HEK293 (cell line): ENCODE data around the gene GREB1L.

Experiments
- KLF10 ChIP-seq: fragments of 450-650 bp; IDR thresholded peaks from 2 replicates; pipeline ENCODE4 v1.5.1; 2018; ENCODE audit warnings: missing biosample characterization, mild to moderate bottlenecking, missing genetic modification characterization
- OSR2 ChIP-seq: fragments of 450-650 bp; formaldehyde crosslinking; IDR thresholded peaks from 2 replicates; pipeline ENCODE4 v1.5.1; 2016; ENCODE audit warnings: missing biosample characterization, missing genetic modification characterization
- ZBTB21 ChIP-seq: fragments of 450-650 bp; formaldehyde crosslinking; IDR thresholded peaks from 2 replicates; pipeline ENCODE4 v1.5.1; 2017; ENCODE audit warnings: missing biosample characterization, missing genetic modification characterization
- ZNF138 ChIP-seq: fragments of 450-650 bp; formaldehyde crosslinking; IDR thresholded peaks from 2 replicates; pipeline ENCODE4 v1.5.1; 2016; ENCODE audit warnings: missing biosample characterization, missing genetic modification characterization, borderline replicate concordance
- ZNF184 ChIP-seq: fragments of 450-650 bp; IDR thresholded peaks from 2 replicates; pipeline ENCODE4 v1.5.1; 2018; ENCODE audit warnings: missing biosample characterization, mild to moderate bottlenecking, missing genetic modification characterization
- ZNF274 ChIP-seq, 2 experiments: fragments of 200-500 bp in 1 of 2; fragments of 450-650 bp in 1 of 2; sonication (Bioruptor generic) in 1 of 2; formaldehyde crosslinking in 1 of 2; IDR thresholded peaks; 2 replicates each; pipeline versions ENCODE4 v1.5.1 to v1.6.1; 2014 to 2016; ENCODE audit warnings: borderline replicate concordance in 1 of 2, inconsistent platforms in 1 of 2, low read length in 1 of 2, missing biosample characterization in 1 of 2, missing genetic modification characterization in 1 of 2
- ZNF561 ChIP-seq: fragments of 450-650 bp; IDR thresholded peaks from 2 replicates; pipeline ENCODE4 v1.5.1; 2018; ENCODE audit warnings: missing biosample characterization, missing genetic modification characterization, borderline replicate concordance
- TF ChIP-seq, protein P1 (sequence below): sonication (generic); formaldehyde crosslinking; IDR thresholded peaks from 2 replicates; pipeline ENCODE4 v1.8.1; 2022; ENCODE audit warnings: mild to moderate bottlenecking, moderate library complexity, missing genetic modification reagents
- TF ChIP-seq, protein P2 (sequence below): fragments of 450-650 bp; formaldehyde crosslinking; IDR thresholded peaks from 2 replicates; pipeline ENCODE4 v1.5.1; 2016; ENCODE audit warnings: missing biosample characterization, missing genetic modification characterization
- TF ChIP-seq, protein P3 (sequence below): fragments of 450-650 bp; formaldehyde crosslinking; IDR thresholded peaks from 2 replicates; pipeline ENCODE4 v1.5.1; 2016; ENCODE audit warnings: missing biosample characterization, missing genetic modification characterization
- TF ChIP-seq, protein P4 (sequence below): fragments of 450-650 bp; formaldehyde crosslinking; IDR thresholded peaks from 2 replicates; pipeline ENCODE4 v1.5.1; 2016; ENCODE audit warnings: missing biosample characterization, missing genetic modification characterization
- TF ChIP-seq, protein P5 (sequence below): fragments of 450-650 bp; formaldehyde crosslinking; IDR thresholded peaks from 2 replicates; pipeline ENCODE4 v1.5.1; 2017; ENCODE audit warnings: missing biosample characterization, missing genetic modification characterization
- TF ChIP-seq, protein P6 (sequence below): fragments of 450-650 bp; formaldehyde crosslinking; IDR thresholded peaks from 2 replicates; pipeline ENCODE4 v1.5.1; 2016; ENCODE audit warnings: missing biosample characterization, missing genetic modification characterization

DNA sequence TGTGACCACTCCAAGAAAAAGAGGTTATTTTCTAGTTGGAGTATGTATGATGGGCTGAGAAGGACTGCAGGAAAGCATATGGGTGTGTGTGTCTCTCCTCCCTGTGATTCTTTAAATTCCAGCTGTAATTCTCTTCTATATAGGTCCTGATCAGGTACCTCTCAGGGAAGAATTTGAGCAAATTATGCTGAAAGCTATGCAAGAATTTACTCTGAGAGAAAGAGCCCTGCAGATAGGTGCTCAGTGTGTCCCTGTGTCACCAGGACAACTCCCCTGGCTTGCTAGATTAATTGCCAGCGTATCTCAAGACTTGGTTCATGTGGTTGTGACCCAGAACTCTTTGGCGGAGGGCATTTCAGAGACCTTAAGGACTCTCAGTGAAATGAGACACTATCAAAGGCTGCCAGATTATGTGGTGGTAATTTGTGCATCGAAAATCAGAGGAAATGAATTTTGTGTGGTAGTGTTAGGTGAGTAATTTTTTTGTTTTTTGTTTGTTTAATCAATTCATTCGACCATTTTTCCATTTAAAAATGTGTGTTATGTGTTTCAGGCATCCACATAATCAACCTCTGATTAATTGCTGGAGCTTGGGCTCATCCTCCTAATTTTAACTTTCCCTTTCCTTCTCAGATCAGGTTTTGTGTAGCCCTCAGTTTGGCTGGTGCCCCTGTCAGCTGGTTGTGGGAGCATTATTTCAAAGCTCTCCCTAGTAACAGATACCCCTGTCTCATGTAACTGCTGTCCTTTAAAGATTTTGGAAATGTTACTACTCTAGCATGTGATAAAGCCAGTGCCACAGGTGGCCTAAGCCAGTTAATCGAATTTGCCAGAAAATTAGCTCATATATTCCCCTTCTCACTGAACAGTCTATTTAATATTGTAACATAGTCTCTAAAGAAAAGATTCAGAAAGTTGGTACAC is 207.6 kb downstream of the GREB1L start:
- TF ChIP-seq ZNF561 (tag by site-specific recombination), result no peak
- TF ChIP-seq, protein P1, sequence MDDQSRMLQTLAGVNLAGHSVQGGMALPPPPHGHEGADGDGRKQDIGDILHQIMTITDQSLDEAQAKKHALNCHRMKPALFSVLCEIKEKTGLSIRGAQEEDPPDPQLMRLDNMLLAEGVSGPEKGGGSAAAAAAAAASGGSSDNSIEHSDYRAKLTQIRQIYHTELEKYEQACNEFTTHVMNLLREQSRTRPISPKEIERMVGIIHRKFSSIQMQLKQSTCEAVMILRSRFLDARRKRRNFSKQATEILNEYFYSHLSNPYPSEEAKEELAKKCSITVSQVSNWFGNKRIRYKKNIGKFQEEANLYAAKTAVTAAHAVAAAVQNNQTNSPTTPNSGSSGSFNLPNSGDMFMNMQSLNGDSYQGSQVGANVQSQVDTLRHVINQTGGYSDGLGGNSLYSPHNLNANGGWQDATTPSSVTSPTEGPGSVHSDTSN (CRISPR knock-in tag), result no peak
- TF ChIP-seq, protein P2, sequence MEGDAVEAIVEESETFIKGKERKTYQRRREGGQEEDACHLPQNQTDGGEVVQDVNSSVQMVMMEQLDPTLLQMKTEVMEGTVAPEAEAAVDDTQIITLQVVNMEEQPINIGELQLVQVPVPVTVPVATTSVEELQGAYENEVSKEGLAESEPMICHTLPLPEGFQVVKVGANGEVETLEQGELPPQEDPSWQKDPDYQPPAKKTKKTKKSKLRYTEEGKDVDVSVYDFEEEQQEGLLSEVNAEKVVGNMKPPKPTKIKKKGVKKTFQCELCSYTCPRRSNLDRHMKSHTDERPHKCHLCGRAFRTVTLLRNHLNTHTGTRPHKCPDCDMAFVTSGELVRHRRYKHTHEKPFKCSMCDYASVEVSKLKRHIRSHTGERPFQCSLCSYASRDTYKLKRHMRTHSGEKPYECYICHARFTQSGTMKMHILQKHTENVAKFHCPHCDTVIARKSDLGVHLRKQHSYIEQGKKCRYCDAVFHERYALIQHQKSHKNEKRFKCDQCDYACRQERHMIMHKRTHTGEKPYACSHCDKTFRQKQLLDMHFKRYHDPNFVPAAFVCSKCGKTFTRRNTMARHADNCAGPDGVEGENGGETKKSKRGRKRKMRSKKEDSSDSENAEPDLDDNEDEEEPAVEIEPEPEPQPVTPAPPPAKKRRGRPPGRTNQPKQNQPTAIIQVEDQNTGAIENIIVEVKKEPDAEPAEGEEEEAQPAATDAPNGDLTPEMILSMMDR (tag by site-specific recombination), result no peak
- TF ChIP-seq OSR2, result no peak
- no peak for TF ChIP-seq ZBTB21 (tag by site-specific recombination)
- TF ChIP-seq, protein P3, sequence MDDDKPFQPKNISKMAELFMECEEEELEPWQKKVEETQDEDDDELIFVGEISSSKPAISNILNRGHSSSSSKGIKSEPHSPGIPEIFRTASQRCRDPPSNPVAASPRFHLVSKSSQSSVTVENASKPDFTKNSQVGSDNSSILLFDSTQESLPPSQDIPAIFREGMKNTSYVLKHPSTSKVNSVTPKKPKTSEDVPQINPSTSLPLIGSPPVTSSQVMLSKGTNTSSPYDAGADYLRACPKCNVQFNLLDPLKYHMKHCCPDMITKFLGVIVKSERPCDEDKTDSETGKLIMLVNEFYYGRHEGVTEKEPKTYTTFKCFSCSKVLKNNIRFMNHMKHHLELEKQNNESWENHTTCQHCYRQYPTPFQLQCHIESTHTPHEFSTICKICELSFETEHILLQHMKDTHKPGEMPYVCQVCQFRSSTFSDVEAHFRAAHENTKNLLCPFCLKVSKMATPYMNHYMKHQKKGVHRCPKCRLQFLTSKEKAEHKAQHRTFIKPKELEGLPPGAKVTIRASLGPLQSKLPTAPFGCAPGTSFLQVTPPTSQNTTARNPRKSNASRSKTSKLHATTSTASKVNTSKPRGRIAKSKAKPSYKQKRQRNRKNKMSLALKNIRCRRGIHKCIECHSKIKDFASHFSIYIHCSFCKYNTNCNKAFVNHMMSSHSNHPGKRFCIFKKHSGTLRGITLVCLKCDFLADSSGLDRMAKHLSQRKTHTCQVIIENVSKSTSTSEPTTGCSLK (tag by site-specific recombination), result no peak
- TF ChIP-seq, protein P4, sequence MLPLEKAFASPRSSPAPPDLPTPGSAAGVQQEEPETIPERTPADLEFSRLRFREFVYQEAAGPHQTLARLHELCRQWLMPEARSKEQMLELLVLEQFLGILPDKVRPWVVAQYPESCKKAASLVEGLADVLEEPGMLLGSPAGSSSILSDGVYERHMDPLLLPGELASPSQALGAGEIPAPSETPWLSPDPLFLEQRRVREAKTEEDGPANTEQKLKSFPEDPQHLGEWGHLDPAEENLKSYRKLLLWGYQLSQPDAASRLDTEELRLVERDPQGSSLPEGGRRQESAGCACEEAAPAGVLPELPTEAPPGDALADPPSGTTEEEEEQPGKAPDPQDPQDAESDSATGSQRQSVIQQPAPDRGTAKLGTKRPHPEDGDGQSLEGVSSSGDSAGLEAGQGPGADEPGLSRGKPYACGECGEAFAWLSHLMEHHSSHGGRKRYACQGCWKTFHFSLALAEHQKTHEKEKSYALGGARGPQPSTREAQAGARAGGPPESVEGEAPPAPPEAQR, result no peak
- no peak for TF ChIP-seq ZNF184 (tag by site-specific recombination)
- TF ChIP-seq, protein P5, sequence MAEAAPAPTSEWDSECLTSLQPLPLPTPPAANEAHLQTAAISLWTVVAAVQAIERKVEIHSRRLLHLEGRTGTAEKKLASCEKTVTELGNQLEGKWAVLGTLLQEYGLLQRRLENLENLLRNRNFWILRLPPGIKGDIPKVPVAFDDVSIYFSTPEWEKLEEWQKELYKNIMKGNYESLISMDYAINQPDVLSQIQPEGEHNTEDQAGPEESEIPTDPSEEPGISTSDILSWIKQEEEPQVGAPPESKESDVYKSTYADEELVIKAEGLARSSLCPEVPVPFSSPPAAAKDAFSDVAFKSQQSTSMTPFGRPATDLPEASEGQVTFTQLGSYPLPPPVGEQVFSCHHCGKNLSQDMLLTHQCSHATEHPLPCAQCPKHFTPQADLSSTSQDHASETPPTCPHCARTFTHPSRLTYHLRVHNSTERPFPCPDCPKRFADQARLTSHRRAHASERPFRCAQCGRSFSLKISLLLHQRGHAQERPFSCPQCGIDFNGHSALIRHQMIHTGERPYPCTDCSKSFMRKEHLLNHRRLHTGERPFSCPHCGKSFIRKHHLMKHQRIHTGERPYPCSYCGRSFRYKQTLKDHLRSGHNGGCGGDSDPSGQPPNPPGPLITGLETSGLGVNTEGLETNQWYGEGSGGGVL (tag by site-specific recombination), result no peak
- no peak for TF ChIP-seq ZNF138 (tag by site-specific recombination)
- TF ChIP-seq ZNF274 (IDR thresholded peaks at IDR 0.05; ENCODE audit: low read length), result no peak
- no peak for TF ChIP-seq ZNF274 (tag by site-specific recombination; IDR thresholded peaks at IDR 0.05; ENCODE audit: borderline replicate concordance)
- TF ChIP-seq, protein P6, sequence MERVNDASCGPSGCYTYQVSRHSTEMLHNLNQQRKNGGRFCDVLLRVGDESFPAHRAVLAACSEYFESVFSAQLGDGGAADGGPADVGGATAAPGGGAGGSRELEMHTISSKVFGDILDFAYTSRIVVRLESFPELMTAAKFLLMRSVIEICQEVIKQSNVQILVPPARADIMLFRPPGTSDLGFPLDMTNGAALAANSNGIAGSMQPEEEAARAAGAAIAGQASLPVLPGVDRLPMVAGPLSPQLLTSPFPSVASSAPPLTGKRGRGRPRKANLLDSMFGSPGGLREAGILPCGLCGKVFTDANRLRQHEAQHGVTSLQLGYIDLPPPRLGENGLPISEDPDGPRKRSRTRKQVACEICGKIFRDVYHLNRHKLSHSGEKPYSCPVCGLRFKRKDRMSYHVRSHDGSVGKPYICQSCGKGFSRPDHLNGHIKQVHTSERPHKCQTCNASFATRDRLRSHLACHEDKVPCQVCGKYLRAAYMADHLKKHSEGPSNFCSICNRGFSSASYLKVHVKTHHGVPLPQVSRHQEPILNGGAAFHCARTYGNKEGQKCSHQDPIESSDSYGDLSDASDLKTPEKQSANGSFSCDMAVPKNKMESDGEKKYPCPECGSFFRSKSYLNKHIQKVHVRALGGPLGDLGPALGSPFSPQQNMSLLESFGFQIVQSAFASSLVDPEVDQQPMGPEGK, result no peak
- TF ChIP-seq KLF10, result no peak
